GM12878 (cell line): ENCODE results near the gene MGRN1. TPM values are rescaled to one million over a fixed set of nuclear protein-coding genes. Genes with fewer than 3 reads are reported as not detected.

Experiments
- HDAC6 ChIP-seq: fragments of 200-600 bp; sonication (generic); IDR thresholded peaks from one replicate; pipeline ENCODE4 v1.8.0; 2017; ENCODE audit warnings: antibody characterized with exemption; ENCODE audit not compliant: unreplicated experiment
- KDM1A ChIP-seq: fragments of 200-600 bp; sonication (generic); IDR thresholded peaks from 2 replicates; pipeline ENCODE4 v1.6.1; 2016; ENCODE audit warnings: borderline replicate concordance
- RELA ChIP-seq: fragments of 450-650 bp; IDR thresholded peaks from 2 replicates; pipeline ENCODE4 v1.8.0; 2014; ENCODE audit warnings: borderline replicate concordance; ENCODE audit not compliant: partially characterized antibody
- SREBF2 ChIP-seq: IDR thresholded peaks from 2 replicates; pipeline ENCODE4 v1.6.1; 2012; ENCODE audit warnings: mild to moderate bottlenecking, low read length
- polyA plus RNA-seq, 11 experiments: library from polyadenylated mRNA; depleted of rRNA in 4 of 11; unstranded in 6 of 11; stranded (reverse) in 5 of 11; fragments of >200 nt; fragmentation: Nextera tagmentation in 4 of 11; fragmentation: Illumina TruSeq in 1 of 11; extraction: Ambion mirVana in 4 of 11; extraction: Trizol in 1 of 11; gene quantifications; 1 replicate in 1 of 11; 2 replicates in 10 of 11; pipeline versions ENCODE4 v1.2.1 to v1.2.3, GENCODE V29; 2011 to 2016; ENCODE audit warnings: inconsistent platforms in 2 of 11, missing spikeins in 2 of 11, low read depth in 1 of 11
- total RNA-seq, 4 experiments: library from RNA; depleted of rRNA in 3 of 4; stranded (reverse); fragments of >200 nt in 3 of 4; fragmentation: Illumina TruSeq in 1 of 4; extraction: Trizol in 1 of 4; gene quantifications; 2 replicates each; pipeline versions ENCODE4 v1.2.1 to v1.2.3, GENCODE V29; 2013 to 2021
- TF ChIP-seq, protein P1 (sequence below): IDR thresholded peaks from 2 replicates; pipeline ENCODE4 v1.6.1; 2012; ENCODE audit warnings: improper control_type of control experiment, low read depth, low read length; ENCODE audit not compliant: insufficient replicate concordance
- TF ChIP-seq, protein P2 (sequence below): IDR thresholded peaks from 2 replicates; pipeline ENCODE4 v1.6.1; 2011; ENCODE audit warnings: mild to moderate bottlenecking, low read depth, low read length, moderate library complexity; ENCODE audit not compliant: insufficient replicate concordance
- TF ChIP-seq, protein P3 (sequence below): fragments of 450-650 bp; formaldehyde crosslinking; IDR thresholded peaks from 2 replicates; pipeline ENCODE4 v1.4.0; 2022; ENCODE audit warnings: mild to moderate bottlenecking, moderate library complexity

Gene MGRN1
- total and polyA plus RNA-seq, 10 of the 15 experiments (the other 5 are each of a cell fraction or from before 2014, with no cell fraction given) = 0.35 to 86.7 (median 14.6) TPM

DNA sequence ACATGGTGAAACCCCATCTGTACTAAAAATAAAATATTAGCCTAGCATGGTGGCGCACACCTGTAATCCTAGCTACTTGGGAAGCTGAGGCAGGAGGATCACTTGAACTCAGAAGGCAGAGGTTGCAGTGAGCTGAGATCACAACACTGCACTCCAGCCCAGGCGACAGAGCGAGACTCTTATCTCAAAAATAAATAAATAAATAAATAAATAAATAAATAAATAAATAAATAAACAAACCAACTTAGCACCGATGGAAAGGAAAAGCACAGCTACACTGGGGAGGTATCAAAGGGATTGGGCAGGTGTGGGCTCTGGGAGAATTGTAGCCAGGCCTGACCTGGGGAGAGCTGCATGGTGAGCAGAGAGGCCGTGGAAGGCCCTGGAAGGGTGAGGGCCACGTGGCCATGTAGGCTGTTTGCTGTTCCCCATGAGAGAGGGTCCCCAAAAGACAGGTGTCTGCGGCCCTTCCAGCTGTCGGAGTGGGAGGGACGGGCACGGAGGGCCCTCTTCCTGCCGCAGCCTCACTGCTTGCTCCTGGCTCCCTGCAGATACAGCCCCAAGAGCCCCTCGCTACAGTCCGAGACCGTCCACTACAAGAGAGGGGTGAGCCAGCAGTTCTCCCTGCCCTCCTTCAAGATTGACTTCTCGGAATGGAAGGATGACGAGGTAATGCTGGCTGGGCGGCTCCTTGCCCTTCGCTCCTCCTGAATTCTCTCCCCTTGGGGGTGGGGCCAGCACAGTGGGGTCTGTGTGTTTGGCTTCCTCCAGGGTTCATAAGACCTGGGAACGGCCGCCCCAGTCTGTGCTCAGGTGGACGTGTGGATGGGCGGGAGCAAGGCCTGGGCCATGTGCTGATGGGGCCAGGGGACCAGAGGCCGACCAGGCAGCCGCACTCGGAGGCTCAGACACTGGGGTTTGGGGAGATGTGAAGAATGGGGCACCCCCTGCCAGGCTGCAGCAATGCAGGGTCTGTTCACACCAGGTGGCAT lies 32.4 kb downstream of the MGRN1 start (continued):
- TF ChIP-seq, protein P1, sequence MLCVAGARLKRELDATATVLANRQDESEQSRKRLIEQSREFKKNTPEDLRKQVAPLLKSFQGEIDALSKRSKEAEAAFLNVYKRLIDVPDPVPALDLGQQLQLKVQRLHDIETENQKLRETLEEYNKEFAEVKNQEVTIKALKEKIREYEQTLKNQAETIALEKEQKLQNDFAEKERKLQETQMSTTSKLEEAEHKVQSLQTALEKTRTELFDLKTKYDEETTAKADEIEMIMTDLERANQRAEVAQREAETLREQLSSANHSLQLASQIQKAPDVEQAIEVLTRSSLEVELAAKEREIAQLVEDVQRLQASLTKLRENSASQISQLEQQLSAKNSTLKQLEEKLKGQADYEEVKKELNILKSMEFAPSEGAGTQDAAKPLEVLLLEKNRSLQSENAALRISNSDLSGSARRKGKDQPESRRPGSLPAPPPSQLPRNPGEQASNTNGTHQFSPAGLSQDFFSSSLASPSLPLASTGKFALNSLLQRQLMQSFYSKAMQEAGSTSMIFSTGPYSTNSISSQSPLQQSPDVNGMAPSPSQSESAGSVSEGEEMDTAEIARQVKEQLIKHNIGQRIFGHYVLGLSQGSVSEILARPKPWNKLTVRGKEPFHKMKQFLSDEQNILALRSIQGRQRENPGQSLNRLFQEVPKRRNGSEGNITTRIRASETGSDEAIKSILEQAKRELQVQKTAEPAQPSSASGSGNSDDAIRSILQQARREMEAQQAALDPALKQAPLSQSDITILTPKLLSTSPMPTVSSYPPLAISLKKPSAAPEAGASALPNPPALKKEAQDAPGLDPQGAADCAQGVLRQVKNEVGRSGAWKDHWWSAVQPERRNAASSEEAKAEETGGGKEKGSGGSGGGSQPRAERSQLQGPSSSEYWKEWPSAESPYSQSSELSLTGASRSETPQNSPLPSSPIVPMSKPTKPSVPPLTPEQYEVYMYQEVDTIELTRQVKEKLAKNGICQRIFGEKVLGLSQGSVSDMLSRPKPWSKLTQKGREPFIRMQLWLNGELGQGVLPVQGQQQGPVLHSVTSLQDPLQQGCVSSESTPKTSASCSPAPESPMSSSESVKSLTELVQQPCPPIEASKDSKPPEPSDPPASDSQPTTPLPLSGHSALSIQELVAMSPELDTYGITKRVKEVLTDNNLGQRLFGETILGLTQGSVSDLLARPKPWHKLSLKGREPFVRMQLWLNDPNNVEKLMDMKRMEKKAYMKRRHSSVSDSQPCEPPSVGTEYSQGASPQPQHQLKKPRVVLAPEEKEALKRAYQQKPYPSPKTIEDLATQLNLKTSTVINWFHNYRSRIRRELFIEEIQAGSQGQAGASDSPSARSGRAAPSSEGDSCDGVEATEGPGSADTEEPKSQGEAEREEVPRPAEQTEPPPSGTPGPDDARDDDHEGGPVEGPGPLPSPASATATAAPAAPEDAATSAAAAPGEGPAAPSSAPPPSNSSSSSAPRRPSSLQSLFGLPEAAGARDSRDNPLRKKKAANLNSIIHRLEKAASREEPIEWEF = no peak
- TF ChIP-seq, protein P2, sequence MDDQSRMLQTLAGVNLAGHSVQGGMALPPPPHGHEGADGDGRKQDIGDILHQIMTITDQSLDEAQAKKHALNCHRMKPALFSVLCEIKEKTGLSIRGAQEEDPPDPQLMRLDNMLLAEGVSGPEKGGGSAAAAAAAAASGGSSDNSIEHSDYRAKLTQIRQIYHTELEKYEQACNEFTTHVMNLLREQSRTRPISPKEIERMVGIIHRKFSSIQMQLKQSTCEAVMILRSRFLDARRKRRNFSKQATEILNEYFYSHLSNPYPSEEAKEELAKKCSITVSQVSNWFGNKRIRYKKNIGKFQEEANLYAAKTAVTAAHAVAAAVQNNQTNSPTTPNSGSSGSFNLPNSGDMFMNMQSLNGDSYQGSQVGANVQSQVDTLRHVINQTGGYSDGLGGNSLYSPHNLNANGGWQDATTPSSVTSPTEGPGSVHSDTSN = no peak
- TF ChIP-seq SREBF2 = no peak
- TF ChIP-seq HDAC6 = no peak
- no peak for TF ChIP-seq RELA
- TF ChIP-seq, protein P3, sequence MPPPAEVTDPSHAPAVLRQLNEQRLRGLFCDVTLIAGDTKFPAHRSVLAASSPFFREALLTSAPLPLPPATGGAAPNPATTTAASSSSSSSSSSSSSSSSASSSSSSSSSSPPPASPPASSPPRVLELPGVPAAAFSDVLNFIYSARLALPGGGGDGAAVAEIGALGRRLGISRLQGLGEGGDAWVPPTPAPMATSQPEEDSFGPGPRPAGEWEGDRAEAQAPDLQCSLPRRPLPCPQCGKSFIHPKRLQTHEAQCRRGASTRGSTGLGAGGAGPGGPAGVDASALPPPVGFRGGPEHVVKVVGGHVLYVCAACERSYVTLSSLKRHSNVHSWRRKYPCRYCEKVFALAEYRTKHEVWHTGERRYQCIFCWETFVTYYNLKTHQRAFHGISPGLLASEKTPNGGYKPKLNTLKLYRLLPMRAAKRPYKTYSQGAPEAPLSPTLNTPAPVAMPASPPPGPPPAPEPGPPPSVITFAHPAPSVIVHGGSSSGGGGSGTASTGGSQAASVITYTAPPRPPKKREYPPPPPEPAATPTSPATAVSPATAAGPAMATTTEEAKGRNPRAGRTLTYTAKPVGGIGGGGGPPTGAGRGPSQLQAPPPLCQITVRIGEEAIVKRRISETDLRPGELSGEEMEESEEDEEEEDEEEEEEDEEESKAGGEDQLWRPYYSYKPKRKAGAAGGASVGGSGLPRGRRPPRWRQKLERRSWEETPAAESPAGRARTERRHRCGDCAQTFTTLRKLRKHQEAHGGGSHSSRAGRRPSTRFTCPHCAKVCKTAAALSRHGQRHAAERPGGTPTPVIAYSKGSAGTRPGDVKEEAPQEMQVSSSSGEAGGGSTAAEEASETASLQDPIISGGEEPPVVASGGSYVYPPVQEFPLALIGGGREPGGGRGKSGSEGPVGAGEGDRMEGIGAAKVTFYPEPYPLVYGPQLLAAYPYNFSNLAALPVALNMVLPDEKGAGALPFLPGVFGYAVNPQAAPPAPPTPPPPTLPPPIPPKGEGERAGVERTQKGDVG = no peak
- TF ChIP-seq KDM1A = no peak
